NB4 (cell line): ENCODE data around the gene KIAA1217.

ENCODE experiments used
- DNase-seq: peaks from one replicate; pipeline ENCODE4 v3.0.0; 2010; ENCODE audit warnings: low read depth
- H3K4me3 ChIP-seq: one replicate; pipeline ENCODE4 v1.5.1; 2011; ENCODE audit warnings: mild to moderate bottlenecking, low read depth, low read length, moderate library complexity
- MYC ChIP-seq: IDR thresholded peaks from 2 replicates; pipeline ENCODE4 v1.6.1; 2011; ENCODE audit warnings: low read depth, low read length
- POLR2A ChIP-seq: IDR thresholded peaks from 2 replicates; pipeline ENCODE4 v1.6.1; 2011; ENCODE audit warnings: mild to moderate bottlenecking; ENCODE audit not compliant: insufficient read length; ENCODE audit errors: extremely low read depth
- TF ChIP-seq, protein P1 (sequence below): IDR thresholded peaks from one replicate; pipeline ENCODE4 v1.5.1; 2012; ENCODE audit warnings: low read depth, low read length
- TF ChIP-seq, protein P2 (sequence below): IDR thresholded peaks from 2 replicates; pipeline ENCODE4 v1.6.1; 2011; ENCODE audit warnings: low read depth, low read length

KIAA1217 gene, protein sequence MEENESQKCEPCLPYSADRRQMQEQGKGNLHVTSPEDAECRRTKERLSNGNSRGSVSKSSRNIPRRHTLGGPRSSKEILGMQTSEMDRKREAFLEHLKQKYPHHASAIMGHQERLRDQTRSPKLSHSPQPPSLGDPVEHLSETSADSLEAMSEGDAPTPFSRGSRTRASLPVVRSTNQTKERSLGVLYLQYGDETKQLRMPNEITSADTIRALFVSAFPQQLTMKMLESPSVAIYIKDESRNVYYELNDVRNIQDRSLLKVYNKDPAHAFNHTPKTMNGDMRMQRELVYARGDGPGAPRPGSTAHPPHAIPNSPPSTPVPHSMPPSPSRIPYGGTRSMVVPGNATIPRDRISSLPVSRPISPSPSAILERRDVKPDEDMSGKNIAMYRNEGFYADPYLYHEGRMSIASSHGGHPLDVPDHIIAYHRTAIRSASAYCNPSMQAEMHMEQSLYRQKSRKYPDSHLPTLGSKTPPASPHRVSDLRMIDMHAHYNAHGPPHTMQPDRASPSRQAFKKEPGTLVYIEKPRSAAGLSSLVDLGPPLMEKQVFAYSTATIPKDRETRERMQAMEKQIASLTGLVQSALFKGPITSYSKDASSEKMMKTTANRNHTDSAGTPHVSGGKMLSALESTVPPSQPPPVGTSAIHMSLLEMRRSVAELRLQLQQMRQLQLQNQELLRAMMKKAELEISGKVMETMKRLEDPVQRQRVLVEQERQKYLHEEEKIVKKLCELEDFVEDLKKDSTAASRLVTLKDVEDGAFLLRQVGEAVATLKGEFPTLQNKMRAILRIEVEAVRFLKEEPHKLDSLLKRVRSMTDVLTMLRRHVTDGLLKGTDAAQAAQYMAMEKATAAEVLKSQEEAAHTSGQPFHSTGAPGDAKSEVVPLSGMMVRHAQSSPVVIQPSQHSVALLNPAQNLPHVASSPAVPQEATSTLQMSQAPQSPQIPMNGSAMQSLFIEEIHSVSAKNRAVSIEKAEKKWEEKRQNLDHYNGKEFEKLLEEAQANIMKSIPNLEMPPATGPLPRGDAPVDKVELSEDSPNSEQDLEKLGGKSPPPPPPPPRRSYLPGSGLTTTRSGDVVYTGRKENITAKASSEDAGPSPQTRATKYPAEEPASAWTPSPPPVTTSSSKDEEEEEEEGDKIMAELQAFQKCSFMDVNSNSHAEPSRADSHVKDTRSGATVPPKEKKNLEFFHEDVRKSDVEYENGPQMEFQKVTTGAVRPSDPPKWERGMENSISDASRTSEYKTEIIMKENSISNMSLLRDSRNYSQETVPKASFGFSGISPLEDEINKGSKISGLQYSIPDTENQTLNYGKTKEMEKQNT (N-terminal part only)

DNA sequence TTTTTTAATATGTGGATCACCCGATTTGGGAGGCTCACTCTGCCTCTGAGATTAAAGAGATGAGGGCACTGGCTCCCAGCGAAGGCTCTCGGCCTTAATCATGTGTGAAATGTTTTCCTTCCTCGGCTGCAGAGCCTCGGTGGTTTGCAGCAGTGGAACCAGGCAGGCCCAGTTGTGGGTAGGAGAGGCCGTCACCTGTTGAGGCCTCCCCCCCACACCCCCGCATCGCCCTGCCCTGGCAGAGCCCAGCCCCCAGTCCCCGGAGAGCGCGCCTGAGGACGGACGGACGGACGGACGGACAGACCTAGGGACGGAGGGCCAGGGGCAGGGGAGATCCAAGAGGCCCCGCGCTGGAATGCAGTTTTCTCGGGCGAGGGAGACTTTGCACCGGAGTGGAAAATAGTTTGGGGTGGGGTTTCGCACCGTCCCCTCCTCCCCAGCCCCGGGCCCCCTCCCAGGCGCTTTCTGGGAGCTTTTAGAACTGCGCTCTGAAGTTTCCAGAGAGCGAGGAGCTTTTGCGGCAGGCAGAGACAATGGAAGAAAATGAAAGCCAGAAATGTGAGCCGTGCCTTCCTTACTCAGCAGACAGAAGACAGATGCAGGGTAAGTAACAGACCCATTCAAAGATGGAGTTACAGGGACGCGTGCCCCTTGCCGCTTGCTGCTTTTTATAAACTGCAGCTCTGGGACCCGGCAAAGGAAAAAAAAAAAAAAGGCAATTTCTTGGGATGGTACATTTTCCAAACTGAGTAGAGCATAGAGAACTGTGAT, at the start of gene KIAA1217:
KIAA1217 (plus strand) TSS at position 478 of the 771 bp plus-strand sequence; CDS start at position 534, 56 bp downstream.
- H3K4me3 ChIP-seq = no peak within 1 kb of the TSS
- DNase-seq = no peak

DNA sequence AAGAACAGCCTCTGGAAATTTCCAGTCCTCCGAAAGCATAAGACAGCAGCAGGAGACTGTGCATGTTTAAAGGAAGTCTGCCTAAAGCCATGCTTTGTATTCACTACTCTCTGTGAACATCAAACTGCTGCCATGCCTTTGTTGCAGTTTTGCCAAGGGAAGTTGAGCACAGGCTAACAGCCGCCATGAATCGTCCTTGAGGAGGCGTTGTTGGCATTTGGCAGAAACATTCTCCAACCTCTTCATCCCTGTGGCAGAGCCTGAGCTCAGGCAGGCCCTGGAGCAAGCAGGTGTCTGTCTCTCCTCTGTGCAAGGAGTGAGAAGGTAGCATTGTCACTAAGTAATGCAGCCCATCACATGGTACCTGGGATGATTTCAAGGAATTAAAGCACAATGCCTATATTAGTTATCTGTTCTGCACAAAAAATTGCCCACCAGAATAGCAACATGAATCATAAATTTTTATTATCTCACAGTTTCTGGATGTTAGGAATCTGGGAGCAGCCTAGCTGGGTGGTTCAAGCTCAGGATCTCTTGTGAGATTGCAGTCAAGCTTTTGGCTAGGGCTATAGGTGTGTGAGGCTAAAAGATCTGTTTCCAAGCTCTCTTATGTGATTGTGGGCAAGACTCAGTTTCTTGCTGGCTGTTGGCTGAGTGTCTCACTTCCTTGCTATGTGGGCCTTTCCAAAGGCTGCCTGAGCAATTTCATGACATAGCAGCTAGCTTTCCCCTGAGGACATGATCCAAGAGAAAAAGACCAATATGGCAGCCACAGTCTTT, 46.5 kb upstream of the KIAA1217 start:
- DNase-seq = no peak
- TF ChIP-seq, protein P1, sequence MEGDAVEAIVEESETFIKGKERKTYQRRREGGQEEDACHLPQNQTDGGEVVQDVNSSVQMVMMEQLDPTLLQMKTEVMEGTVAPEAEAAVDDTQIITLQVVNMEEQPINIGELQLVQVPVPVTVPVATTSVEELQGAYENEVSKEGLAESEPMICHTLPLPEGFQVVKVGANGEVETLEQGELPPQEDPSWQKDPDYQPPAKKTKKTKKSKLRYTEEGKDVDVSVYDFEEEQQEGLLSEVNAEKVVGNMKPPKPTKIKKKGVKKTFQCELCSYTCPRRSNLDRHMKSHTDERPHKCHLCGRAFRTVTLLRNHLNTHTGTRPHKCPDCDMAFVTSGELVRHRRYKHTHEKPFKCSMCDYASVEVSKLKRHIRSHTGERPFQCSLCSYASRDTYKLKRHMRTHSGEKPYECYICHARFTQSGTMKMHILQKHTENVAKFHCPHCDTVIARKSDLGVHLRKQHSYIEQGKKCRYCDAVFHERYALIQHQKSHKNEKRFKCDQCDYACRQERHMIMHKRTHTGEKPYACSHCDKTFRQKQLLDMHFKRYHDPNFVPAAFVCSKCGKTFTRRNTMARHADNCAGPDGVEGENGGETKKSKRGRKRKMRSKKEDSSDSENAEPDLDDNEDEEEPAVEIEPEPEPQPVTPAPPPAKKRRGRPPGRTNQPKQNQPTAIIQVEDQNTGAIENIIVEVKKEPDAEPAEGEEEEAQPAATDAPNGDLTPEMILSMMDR = no peak
- no peak for TF ChIP-seq MYC
- H3K4me3 ChIP-seq = no peak overlapping the region

More for the DNA sequence above, at the start of gene KIAA1217:
- TF ChIP-seq, protein P2, sequence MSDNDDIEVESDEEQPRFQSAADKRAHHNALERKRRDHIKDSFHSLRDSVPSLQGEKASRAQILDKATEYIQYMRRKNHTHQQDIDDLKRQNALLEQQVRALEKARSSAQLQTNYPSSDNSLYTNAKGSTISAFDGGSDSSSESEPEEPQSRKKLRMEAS = no peak
- TF ChIP-seq, protein P1 = no peak
- TF ChIP-seq MYC (no peak), POLR2A (no peak)

DNA sequence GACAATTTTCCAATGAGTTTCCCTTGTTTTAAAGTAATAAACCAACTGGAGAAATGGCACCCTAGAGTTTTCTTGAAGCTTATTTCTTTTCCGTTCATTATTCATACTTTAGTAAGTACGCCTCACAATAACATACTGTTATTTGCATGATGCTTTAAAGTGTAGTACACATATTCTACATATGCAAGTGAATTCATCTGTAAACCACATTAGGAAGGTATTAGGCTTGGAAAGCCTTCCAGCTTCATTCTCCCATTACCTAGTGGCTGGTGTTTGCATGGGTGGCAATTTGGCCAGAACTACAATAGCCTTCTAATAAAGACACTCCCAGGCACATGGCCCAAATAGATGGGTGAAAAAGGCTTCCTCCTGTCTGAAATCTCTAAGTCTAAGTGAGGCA, 45.5 kb upstream of the KIAA1217 start:
- TF ChIP-seq, protein P2 = no peak
- TF ChIP-seq POLR2A (no peak), MYC (no peak)
- TF ChIP-seq, protein P1 = no peak
- no peak overlapping the region for H3K4me3 ChIP-seq
- no peak for DNase-seq

DNA sequence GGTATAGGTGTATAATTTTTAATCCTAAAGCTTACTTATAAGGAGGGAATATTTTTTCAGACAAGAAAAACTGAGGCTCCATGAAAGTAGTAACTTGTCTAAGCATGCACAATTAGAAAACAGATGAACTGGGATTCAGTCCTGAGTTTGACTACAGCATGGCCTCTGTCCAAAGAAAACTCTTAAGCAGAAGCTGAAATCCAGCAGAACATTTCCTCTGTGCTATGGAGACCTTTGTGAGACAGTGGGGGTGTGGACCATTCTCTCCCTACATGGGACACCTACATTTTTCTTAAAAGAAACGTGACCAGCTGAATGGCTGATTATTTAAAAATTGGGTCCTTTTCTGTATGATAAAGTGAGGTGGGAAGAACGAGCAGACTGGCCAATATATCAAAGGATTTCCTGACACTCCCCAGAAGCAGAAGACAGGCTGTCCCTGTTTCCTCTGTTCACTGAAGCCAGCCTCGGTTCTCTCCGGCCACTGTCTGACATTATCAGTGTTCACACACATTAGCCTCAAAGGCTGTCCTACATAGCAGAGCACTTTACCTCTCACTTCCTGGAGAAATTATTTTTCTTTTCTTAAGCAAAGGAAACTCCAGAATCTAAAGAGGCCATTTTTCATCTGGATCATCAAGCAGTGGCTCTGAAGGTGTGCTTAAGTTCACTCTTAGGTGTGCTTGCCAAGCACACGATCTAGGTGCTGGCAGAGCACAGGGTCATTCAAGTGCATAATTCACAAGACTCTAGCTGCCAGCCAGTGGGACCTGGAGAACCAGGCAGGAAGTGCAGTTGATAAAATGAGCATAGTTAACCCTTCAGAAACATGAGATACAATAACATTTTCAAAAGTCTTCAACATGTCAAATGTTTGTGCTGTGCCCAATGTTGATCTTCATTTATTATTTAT, 40.4 kb upstream of the KIAA1217 start:
- DNase-seq = no peak
- TF ChIP-seq, protein P1 = no peak
- no peak for TF ChIP-seq POLR2A
- no peak for TF ChIP-seq MYC
- TF ChIP-seq, protein P2 = no peak
- H3K4me3 ChIP-seq = no peak overlapping the region
